Adrenal gland (tissue), 5 donors: ENCODE data around the gene TTI1.

ENCODE experiments used
- POLR2A ChIP-seq, 2 donors: fragments of 450-650 bp; IDR thresholded peaks; one replicate each; pipeline ENCODE4 v1.6.1; 2017; ENCODE audit warnings: antibody characterized with exemption in 2 of 2, mild to moderate bottlenecking in 2 of 2, moderate library complexity in 1 of 2
- TF ChIP-seq, protein P1 (sequence below), 6 experiments: fragments of 450-650 bp in 4 of 6; fragments of 200-600 bp in 2 of 6; sonication (generic) in 1 of 6; IDR thresholded peaks; 1 replicate in 5 of 6; 2 replicates in 1 of 6; pipeline versions ENCODE4 v1.5.1 to v1.8.0; 2016 to 2021; ENCODE audit warnings: antibody characterized with exemption in 6 of 6, mild to moderate bottlenecking in 2 of 6, moderate library complexity in 1 of 6
- donor health status: DM: no; HTN: no; CAD: no.

DNA sequence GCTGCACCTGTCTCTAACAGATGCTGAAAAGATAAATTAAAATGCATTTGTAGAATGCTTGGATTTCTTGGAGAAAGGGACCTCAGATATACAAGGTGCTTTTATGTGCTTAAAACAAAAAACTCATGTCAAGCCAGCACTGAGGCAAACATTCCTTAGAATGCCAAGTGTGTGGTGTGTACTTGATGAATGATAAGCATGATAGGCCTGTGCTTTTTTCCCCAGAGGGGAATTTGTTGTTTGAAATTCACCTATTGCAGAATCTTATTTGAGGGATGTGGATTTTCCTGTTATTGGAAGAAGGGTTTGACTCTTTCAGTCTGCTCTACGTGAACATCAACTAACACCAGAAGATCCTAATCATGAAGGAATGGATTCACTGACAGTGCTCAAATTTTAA, 28.8 kb downstream of the TTI1 start:
- no peak for TF ChIP-seq POLR2A (IDR thresholded peaks at IDR 0.05)
- TF ChIP-seq, protein P1, sequence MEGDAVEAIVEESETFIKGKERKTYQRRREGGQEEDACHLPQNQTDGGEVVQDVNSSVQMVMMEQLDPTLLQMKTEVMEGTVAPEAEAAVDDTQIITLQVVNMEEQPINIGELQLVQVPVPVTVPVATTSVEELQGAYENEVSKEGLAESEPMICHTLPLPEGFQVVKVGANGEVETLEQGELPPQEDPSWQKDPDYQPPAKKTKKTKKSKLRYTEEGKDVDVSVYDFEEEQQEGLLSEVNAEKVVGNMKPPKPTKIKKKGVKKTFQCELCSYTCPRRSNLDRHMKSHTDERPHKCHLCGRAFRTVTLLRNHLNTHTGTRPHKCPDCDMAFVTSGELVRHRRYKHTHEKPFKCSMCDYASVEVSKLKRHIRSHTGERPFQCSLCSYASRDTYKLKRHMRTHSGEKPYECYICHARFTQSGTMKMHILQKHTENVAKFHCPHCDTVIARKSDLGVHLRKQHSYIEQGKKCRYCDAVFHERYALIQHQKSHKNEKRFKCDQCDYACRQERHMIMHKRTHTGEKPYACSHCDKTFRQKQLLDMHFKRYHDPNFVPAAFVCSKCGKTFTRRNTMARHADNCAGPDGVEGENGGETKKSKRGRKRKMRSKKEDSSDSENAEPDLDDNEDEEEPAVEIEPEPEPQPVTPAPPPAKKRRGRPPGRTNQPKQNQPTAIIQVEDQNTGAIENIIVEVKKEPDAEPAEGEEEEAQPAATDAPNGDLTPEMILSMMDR (IDR thresholded peaks at IDR 0.05): no peak
